GM12878 (cell line): ENCODE data around the gene ALX4. TPM values are rescaled to one million over a fixed set of nuclear protein-coding genes. Genes with fewer than 3 reads are reported as not detected.

Experiments
- ATAC-seq: fragments of 200-7000 bp; cut with Tn5 transposase; 3 replicates; pipeline ENCODE4 v1.9.1; 2020; ENCODE audit warnings: mild to moderate bottlenecking, moderate library complexity
- BruUV-seq: library from RNA; stranded (reverse); fragments of 400-500 nt; replicated peaks from 2 replicates; lab custom pipeline; 2021; lab: Mats Ljungman, UMichigan
- CTCF ChIA-PET: fragments of 300-600 bp; sonication (Branson Sonifier 250); formaldehyde crosslinking; extraction: SDS; loops from one replicate; lab custom pipeline; 2021; ENCODE audit warnings: inconsistent platforms; lab: Yijun Ruan, JAX
- POLR2A ChIA-PET: fragments of 350-600 bp; formaldehyde crosslinking; extraction: SDS; loops from one replicate; lab custom pipeline; 2021; ENCODE audit warnings: inconsistent platforms; lab: Charles Lee
- RAD21 ChIA-PET: fragments of 300-600 bp; sonication (Branson Sonifier 250); formaldehyde crosslinking; loops from one replicate; lab custom pipeline; 2023; ENCODE audit warnings: antibody characterized with exemption; ENCODE audit not compliant: unreplicated experiment; lab: Charles Lee
- SMC1A ChIA-PET: fragments of 300-600 bp; sonication (Branson Sonifier 250); formaldehyde crosslinking; loops from one replicate; lab custom pipeline; 2023; ENCODE audit not compliant: unreplicated experiment, uncharacterized antibody; lab: Charles Lee
- DNase-seq: peaks from one replicate; pipeline ENCODE4 v3.0.0-alpha.2; 2011; ENCODE audit warnings: low read depth, low spot score
- FAIRE-seq: peaks from 3 replicates; lab custom pipeline; 2011; peaks lifted over from hg19 to GRCh38; lab: Jason Lieb, UNC
- H2AFZ ChIP-seq: 2 replicates; pipeline ENCODE4 v1.6.0; 2011; ENCODE audit warnings: low read depth, low read length, control low read depth; ENCODE audit not compliant: control insufficient read depth
- H3K27ac ChIP-seq: 2 replicates; pipeline ENCODE4 v1.5.1; 2011; ENCODE audit warnings: control low read depth; ENCODE audit not compliant: control insufficient read depth, insufficient read depth
- H3K27me3 ChIP-seq, 2 experiments: replicated peaks in 1 of 2; 2 replicates each; pipeline versions ENCODE4 v1.6.0 to v1.6.1; 2011; ENCODE audit warnings: low read length in 1 of 2; ENCODE audit not compliant: control insufficient read depth in 2 of 2, insufficient read depth in 2 of 2
- H3K36me3 ChIP-seq, 2 experiments: 2 replicates each; pipeline ENCODE4 v1.5.1; 2011; ENCODE audit warnings: low read length in 1 of 2; ENCODE audit not compliant: control insufficient read depth in 2 of 2, insufficient read depth in 2 of 2
- H3K4me1 ChIP-seq: 2 replicates; pipeline ENCODE4 v1.6.1; 2011; ENCODE audit warnings: mild to moderate bottlenecking, low read length, moderate library complexity, mixed read lengths; ENCODE audit not compliant: control insufficient read depth, insufficient read depth
- H3K4me2 ChIP-seq: 2 replicates; pipeline ENCODE4 v1.6.0; 2011; ENCODE audit warnings: control low read depth; ENCODE audit not compliant: control insufficient read depth, insufficient read depth
- H3K4me3 ChIP-seq: fragments of 200-600 bp; sonication (generic); 2 replicates; pipeline ENCODE4 v1.5.1; 2016
- H3K79me2 ChIP-seq: 2 replicates; pipeline ENCODE4 v1.6.0; 2011; ENCODE audit warnings: low read length; ENCODE audit not compliant: control insufficient read depth, insufficient read depth
- H3K9ac ChIP-seq: 2 replicates; pipeline ENCODE4 v1.8.0; 2011; ENCODE audit warnings: low read length, control low read depth, mixed read lengths; ENCODE audit not compliant: control insufficient read depth, insufficient read depth
- H3K9me3 ChIP-seq: replicated peaks from 3 replicates; pipeline ENCODE4 v1.5.1; 2011; ENCODE audit warnings: mild to moderate bottlenecking, low read length; ENCODE audit not compliant: control insufficient read depth, insufficient read depth
- H4K20me1 ChIP-seq: 2 replicates; pipeline ENCODE4 v1.6.0; 2011; ENCODE audit not compliant: control insufficient read depth, insufficient read depth
- BACH1 ChIP-seq: fragments of 450-650 bp; IDR thresholded peaks from 2 replicates; pipeline ENCODE4 v1.6.1; 2017; ENCODE audit warnings: mild to moderate bottlenecking, borderline replicate concordance
- FOS ChIP-seq: IDR thresholded peaks from 3 replicates; pipeline ENCODE4 v1.6.1; 2011; ENCODE audit warnings: borderline replicate concordance; ENCODE audit not compliant: insufficient read length; ENCODE audit errors: extremely low read depth
- MEF2A ChIP-seq: IDR thresholded peaks from 2 replicates; pipeline ENCODE4 v1.6.1; 2011; ENCODE audit warnings: low read depth, mild to moderate bottlenecking, low read length, moderate library complexity; ENCODE audit not compliant: insufficient read depth
- MTA2 ChIP-seq: fragments of 450-650 bp; IDR thresholded peaks from 2 replicates; pipeline ENCODE4 v1.6.1; 2016; ENCODE audit warnings: low read depth, mild to moderate bottlenecking, moderate library complexity
- NFIC ChIP-seq: IDR thresholded peaks from 2 replicates; pipeline ENCODE4 v1.6.1; 2012; ENCODE audit warnings: low read depth, mild to moderate bottlenecking, inconsistent platforms, low read length, moderate library complexity
- NR2F1 ChIP-seq: fragments of 450-650 bp; conservative IDR thresholded peaks from 2 replicates; pipeline ENCODE4 v1.6.1; 2017; ENCODE audit warnings: mild to moderate bottlenecking
- SIN3A ChIP-seq: IDR thresholded peaks from 2 replicates; pipeline ENCODE4 v1.6.1; 2012; ENCODE audit warnings: low read depth, low read length, improper control_type of control experiment
- SKIL ChIP-seq: fragments of 450-650 bp; IDR thresholded peaks from 2 replicates; pipeline ENCODE4 v1.6.1; 2017; ENCODE audit warnings: mild to moderate bottlenecking, low read depth, inconsistent platforms; ENCODE audit not compliant: poor library complexity, severe bottlenecking
- SP1 ChIP-seq: IDR thresholded peaks from one replicate; pipeline ENCODE4 v1.6.1; 2011; ENCODE audit warnings: low read depth, low read length
- ZBTB11 ChIP-seq: fragments of 450-650 bp; formaldehyde crosslinking; IDR thresholded peaks from 2 replicates; pipeline ENCODE4 v1.5.0; 2022; ENCODE audit warnings: mild to moderate bottlenecking, missing genetic modification characterization
- ZNF217 ChIP-seq: fragments of 450-650 bp; IDR thresholded peaks from 2 replicates; pipeline ENCODE4 v1.6.1; 2017; ENCODE audit warnings: antibody characterized with exemption, mild to moderate bottlenecking
- ZSCAN29 ChIP-seq: fragments of 450-650 bp; IDR thresholded peaks from 2 replicates; pipeline ENCODE4 v1.6.1; 2017; ENCODE audit warnings: mild to moderate bottlenecking, moderate library complexity
- WGBS: methylation state at CpG from one replicate; pipeline ENCODE4 v1.1.6; 2016; ENCODE audit warnings: low lambda C conversion rate; ENCODE audit not compliant: insufficient replicate concordance, insufficient coverage; ENCODE audit errors: missing lambda C conversion rate; 5-methylcytosine and 5-hydroxymethylcytosine counted together
- in situ Hi-C: fragments of 300-500 bp; cut with MboI; formaldehyde crosslinking; loops from 9 replicates; pipeline ENCODE4 v1.14.3; 2018; ENCODE audit warnings: mixed read lengths
- intact Hi-C: fragments of 100-400 bp; cut with micrococcal nuclease; formaldehyde crosslinking; loops from one replicate; pipeline ENCODE4 v1.14.2; 2022; ENCODE audit not compliant: unreplicated experiment
- polyA plus RNA-seq, 11 experiments: library from polyadenylated mRNA; depleted of rRNA in 4 of 11; unstranded in 6 of 11; stranded (reverse) in 5 of 11; fragments of >200 nt; fragmentation: Nextera tagmentation in 4 of 11; fragmentation: Illumina TruSeq in 1 of 11; extraction: Ambion mirVana in 4 of 11; extraction: Trizol in 1 of 11; gene quantifications; 1 replicate in 1 of 11; 2 replicates in 10 of 11; pipeline versions ENCODE4 v1.2.1 to v1.2.3, GENCODE V29; 2011 to 2016; ENCODE audit warnings: inconsistent platforms in 2 of 11, missing spikeins in 2 of 11, low read depth in 1 of 11
- total RNA-seq, 4 experiments: library from RNA; depleted of rRNA in 3 of 4; stranded (reverse); fragments of >200 nt in 3 of 4; fragmentation: Illumina TruSeq in 1 of 4; extraction: Trizol in 1 of 4; gene quantifications; 2 replicates each; pipeline versions ENCODE4 v1.2.1 to v1.2.3, GENCODE V29; 2013 to 2021
- TF ChIP-seq, protein P1 (sequence below): fragments of 450-650 bp; IDR thresholded peaks from 2 replicates; pipeline ENCODE4 v1.6.1; 2018; ENCODE audit warnings: borderline replicate concordance, mild to moderate bottlenecking; ENCODE audit not compliant: partially characterized antibody
- TF ChIP-seq, protein P2 (sequence below): IDR thresholded peaks from 2 replicates; pipeline ENCODE4 v1.6.1; 2012; ENCODE audit warnings: low read depth, low read length, improper control_type of control experiment

ALX4 gene
- total and polyA plus RNA-seq, 10 of the 15 experiments (the other 5 are each of a cell fraction or from before 2014, with no cell fraction given), result not detected

- TF ChIP-seq ZBTB11 (no peak), MEF2A (no peak), SIN3A (no peak), NFIC (no peak), MTA2 (no peak), SKIL (no peak)
- TF ChIP-seq, all 136 proteins: peak for 0
These were observed 38.8 kb upstream of the ALX4 start (continued) for GRCh38 chr11:44348721-44349120.

DNA sequence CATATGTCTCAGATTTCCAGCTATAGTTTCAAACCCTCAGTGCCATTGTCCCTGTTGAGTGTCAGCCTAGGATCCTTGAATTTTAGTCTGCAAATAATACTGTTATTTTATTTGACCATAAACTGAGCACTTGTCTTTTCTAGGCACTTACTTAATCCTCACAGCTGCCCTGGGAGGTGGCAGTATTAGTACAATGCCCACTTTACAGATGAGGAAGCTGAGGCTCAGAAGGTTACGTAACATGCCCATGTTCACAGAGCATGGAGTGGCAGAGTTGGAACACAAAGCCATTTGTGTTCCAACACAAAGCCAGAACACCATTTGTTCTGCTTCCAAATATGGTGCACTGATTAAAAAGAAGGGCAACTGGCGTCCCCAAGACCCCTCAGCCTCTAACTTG lies 38.2 kb upstream of the ALX4 start:
- Histone ChIP-seq H3K36me3 (no peaks in the 10 kb centered on the region), H3K4me2 (no peak overlapping the region), H3K4me3 (no peak overlapping the region), H3K9me3 (no peaks in the 10 kb centered on the region), H3K4me1 (peaks cover 15% of the 10 kb centered on the region), H3K27ac (no peak overlapping the region), H3K79me2 (no peaks in the 10 kb centered on the region), H2AFZ (no peak overlapping the region), H3K9ac (no peak overlapping the region), H4K20me1 (no peaks in the 10 kb centered on the region), H3K27me3 (peaks cover 0 to 5% of the 10 kb centered on the region in 2 experiments; a peak in 3 of 4 replicates)
- ChIA-PET CTCF (no interaction called here), SMC1A (interaction anchor here (0.6 kb wide), 1 partner anchor 209 kb away, joined by 4 read pairs; no protein-coding TSS in a partner anchor), POLR2A (no interaction called here), RAD21 (no interaction called here)
- in situ Hi-C loops (no loop called here), intact Hi-C loops (no loop called here)
- ATAC-seq (no peak), FAIRE-seq (no peak), DNase-seq (no peak)
- 45% methylated on average over 2 of the region's 2 CpGs for WGBS
- BruUV-seq, result no TSS peak
- no peak for TF ChIP-seq FOS
- TF ChIP-seq SP1, result no peak
- TF ChIP-seq, protein P1, sequence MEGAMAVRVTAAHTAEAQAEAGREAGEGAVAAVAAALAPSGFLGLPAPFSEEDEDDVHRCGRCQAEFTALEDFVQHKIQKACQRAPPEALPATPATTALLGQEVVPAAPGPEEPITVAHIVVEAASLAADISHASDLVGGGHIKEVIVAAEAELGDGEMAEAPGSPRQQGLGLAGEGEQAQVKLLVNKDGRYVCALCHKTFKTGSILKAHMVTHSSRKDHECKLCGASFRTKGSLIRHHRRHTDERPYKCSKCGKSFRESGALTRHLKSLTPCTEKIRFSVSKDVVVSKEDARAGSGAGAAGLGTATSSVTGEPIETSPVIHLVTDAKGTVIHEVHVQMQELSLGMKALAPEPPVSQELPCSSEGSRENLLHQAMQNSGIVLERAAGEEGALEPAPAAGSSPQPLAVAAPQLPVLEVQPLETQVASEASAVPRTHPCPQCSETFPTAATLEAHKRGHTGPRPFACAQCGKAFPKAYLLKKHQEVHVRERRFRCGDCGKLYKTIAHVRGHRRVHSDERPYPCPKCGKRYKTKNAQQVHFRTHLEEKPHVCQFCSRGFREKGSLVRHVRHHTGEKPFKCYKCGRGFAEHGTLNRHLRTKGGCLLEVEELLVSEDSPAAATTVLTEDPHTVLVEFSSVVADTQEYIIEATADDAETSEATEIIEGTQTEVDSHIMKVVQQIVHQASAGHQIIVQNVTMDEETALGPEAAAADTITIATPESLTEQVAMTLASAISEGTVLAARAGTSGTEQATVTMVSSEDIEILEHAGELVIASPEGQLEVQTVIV, result no peak
- TF ChIP-seq NR2F1, result no peak
- no peak for TF ChIP-seq BACH1
- no peak for TF ChIP-seq ZSCAN29
- TF ChIP-seq, protein P2, sequence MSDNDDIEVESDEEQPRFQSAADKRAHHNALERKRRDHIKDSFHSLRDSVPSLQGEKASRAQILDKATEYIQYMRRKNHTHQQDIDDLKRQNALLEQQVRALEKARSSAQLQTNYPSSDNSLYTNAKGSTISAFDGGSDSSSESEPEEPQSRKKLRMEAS, result no peak
- TF ChIP-seq ZNF217, result no peak
